H9 (cell line): ENCODE measurements around the gene ADGB. TPM values are rescaled to one million over a fixed set of nuclear protein-coding genes. Genes with fewer than 3 reads are reported as not detected.

ENCODE experiments used
- DNase-seq: peaks from one replicate; pipeline ENCODE4 v3.0.0-alpha.2; 2017
- H2AFZ ChIP-seq: one replicate; pipeline ENCODE4 v1.6.1; 2013; ENCODE audit warnings: mild to moderate bottlenecking, low read length, control low read depth, moderate library complexity
- H2AK5ac ChIP-seq: 2 replicates; pipeline ENCODE4 v1.6.1; 2013; ENCODE audit warnings: low read length, control low read depth, mixed read lengths; ENCODE audit not compliant: insufficient read length
- H2BK120ac ChIP-seq: one replicate; pipeline ENCODE4 v1.6.1; 2013; ENCODE audit warnings: low read depth, mild to moderate bottlenecking, low read length, control low read depth, inconsistent platforms; ENCODE audit not compliant: poor library complexity, severe bottlenecking
- H2BK12ac ChIP-seq: 2 replicates; pipeline ENCODE4 v1.6.1; 2013; ENCODE audit warnings: low read length, control low read depth, mixed read lengths, low read depth; ENCODE audit not compliant: insufficient read length
- H2BK15ac ChIP-seq: 2 replicates; pipeline ENCODE4 v1.6.1; 2013; ENCODE audit warnings: low read depth, low read length, control low read depth
- H2BK20ac ChIP-seq: one replicate; pipeline ENCODE4 v1.6.1; 2013; ENCODE audit warnings: low read depth, mild to moderate bottlenecking, low read length, control low read depth, inconsistent platforms; ENCODE audit not compliant: poor library complexity, severe bottlenecking
- H2BK5ac ChIP-seq: 2 replicates; pipeline ENCODE4 v1.6.1; 2013; ENCODE audit warnings: low read length, control low read depth, mixed read lengths; ENCODE audit not compliant: insufficient read length
- H3K14ac ChIP-seq: 2 replicates; pipeline ENCODE4 v1.6.1; 2013; ENCODE audit warnings: low read length, control low read depth; ENCODE audit not compliant: insufficient read depth
- H3K18ac ChIP-seq: 2 replicates; pipeline ENCODE4 v1.6.1; 2013; ENCODE audit warnings: low read depth, mild to moderate bottlenecking, mixed read lengths, low read length, control low read depth; ENCODE audit not compliant: insufficient read length
- H3K23ac ChIP-seq: 2 replicates; pipeline ENCODE4 v1.6.1; 2013; ENCODE audit warnings: low read length, control low read depth, mixed read lengths, low read depth; ENCODE audit not compliant: insufficient read length
- H3K23me2 ChIP-seq: 2 replicates; pipeline ENCODE4 v1.6.1; 2013; ENCODE audit warnings: low read depth, mild to moderate bottlenecking, mixed read lengths, low read length, control low read depth; ENCODE audit not compliant: insufficient read length, poor library complexity, severe bottlenecking
- H3K27ac ChIP-seq: 2 replicates; pipeline ENCODE4 v1.5.1; 2013; ENCODE audit warnings: low read length, control low read depth, mixed read lengths, low read depth; ENCODE audit not compliant: insufficient read length
- H3K27me3 ChIP-seq: 2 replicates; pipeline ENCODE4 v1.6.1; 2013; ENCODE audit warnings: low read length, control low read depth, inconsistent platforms; ENCODE audit not compliant: insufficient read depth
- H3K4ac ChIP-seq: 2 replicates; pipeline ENCODE4 v1.6.1; 2013; ENCODE audit warnings: low read depth, mild to moderate bottlenecking, control low read depth, inconsistent platforms, low read length, moderate library complexity
- H3K4me1 ChIP-seq: 2 replicates; pipeline ENCODE4 v1.6.1; 2013; ENCODE audit warnings: low read length, control low read depth, inconsistent platforms; ENCODE audit not compliant: insufficient read depth
- H3K4me2 ChIP-seq: 2 replicates; pipeline ENCODE4 v1.6.1; 2013; ENCODE audit warnings: low read length, control low read depth, mixed read lengths; ENCODE audit not compliant: insufficient read length, insufficient read depth
- H3K56ac ChIP-seq: 2 replicates; pipeline ENCODE4 v1.6.1; 2013; ENCODE audit warnings: low read depth, mild to moderate bottlenecking, mixed read lengths, low read length, control low read depth; ENCODE audit not compliant: insufficient read length
- H3K79me1 ChIP-seq: 2 replicates; pipeline ENCODE4 v1.6.1; 2013; ENCODE audit warnings: low read depth, mild to moderate bottlenecking, moderate library complexity, low read length, control low read depth, inconsistent platforms; ENCODE audit not compliant: insufficient read depth, poor library complexity, severe bottlenecking
- H3K79me2 ChIP-seq: 2 replicates; pipeline ENCODE4 v1.6.1; 2013; ENCODE audit warnings: low read length, control low read depth, inconsistent platforms; ENCODE audit not compliant: insufficient read depth
- H3K9ac ChIP-seq: 2 replicates; pipeline ENCODE4 v1.6.1; 2013; ENCODE audit warnings: low read length, control low read depth, mixed read lengths; ENCODE audit not compliant: insufficient read length; ENCODE audit errors: extremely low read depth
- H3K9me3 ChIP-seq: one replicate; pipeline ENCODE4 v1.6.1; 2013; ENCODE audit warnings: low read depth, low read length, inconsistent platforms; ENCODE audit not compliant: control insufficient read depth
- H3T11ph ChIP-seq: one replicate; pipeline ENCODE4 v1.6.1; 2013; ENCODE audit warnings: mild to moderate bottlenecking, low read length, control low read depth, inconsistent platforms
- H4K20me1 ChIP-seq: one replicate; pipeline ENCODE4 v1.6.1; 2013; ENCODE audit not compliant: control insufficient read depth, insufficient read length, insufficient read depth
- H4K5ac ChIP-seq: 2 replicates; pipeline ENCODE4 v1.6.1; 2013; ENCODE audit warnings: low read depth, mild to moderate bottlenecking, mixed read lengths, low read length, control low read depth; ENCODE audit not compliant: insufficient read length
- H4K8ac ChIP-seq: replicated peaks from 2 replicates; pipeline ENCODE4 v1.6.1; 2013; ENCODE audit warnings: low read length, control low read depth, mixed read lengths, low read depth; ENCODE audit not compliant: insufficient read length
- H4K91ac ChIP-seq: 2 replicates; pipeline ENCODE4 v1.6.1; 2013; ENCODE audit warnings: low read depth, mild to moderate bottlenecking, moderate library complexity, mixed read lengths, low read length, control low read depth; ENCODE audit not compliant: insufficient read length
- H3K27ac Mint-ChIP-seq, 3 experiments: 2 replicates in 2 of 3; 3 replicates in 1 of 3; pipeline ENCODE4 v1.8.0; 2020 to 2021; ENCODE audit warnings: mixed read lengths in 3 of 3, mild to moderate bottlenecking in 1 of 3, moderate library complexity in 1 of 3
- H3K27me3 Mint-ChIP-seq: 2 replicates; pipeline ENCODE4 v1.8.0; 2021; ENCODE audit warnings: low read depth, mild to moderate bottlenecking, moderate library complexity, mixed read lengths
- H3K36me3 Mint-ChIP-seq, 3 experiments: 2 replicates in 2 of 3; 3 replicates in 1 of 3; pipeline ENCODE4 v1.8.0; 2020 to 2021; ENCODE audit warnings: low read depth in 3 of 3, mixed read lengths in 3 of 3; ENCODE audit not compliant: insufficient read depth in 1 of 3
- H3K4me1 Mint-ChIP-seq, 2 experiments: 2 replicates each; pipeline ENCODE4 v1.8.0; 2020; ENCODE audit warnings: mixed read lengths in 2 of 2
- H3K4me3 Mint-ChIP-seq, 2 experiments: 2 replicates in 1 of 2; 3 replicates in 1 of 2; pipeline ENCODE4 v1.8.0; 2020 to 2021; ENCODE audit warnings: mild to moderate bottlenecking in 2 of 2, mixed read lengths in 2 of 2, moderate library complexity in 1 of 2
- H3K9me3 Mint-ChIP-seq, 2 experiments: 2 replicates in 1 of 2; 3 replicates in 1 of 2; pipeline ENCODE4 v1.8.0; 2020; ENCODE audit warnings: mild to moderate bottlenecking in 2 of 2, mixed read lengths in 2 of 2, moderate library complexity in 1 of 2
- CTCF ChIP-seq: fragments of 200-600 bp; sonication (generic); conservative IDR thresholded peaks from 3 replicates; pipeline ENCODE4 v1.8.0; 2021; ENCODE audit warnings: antibody characterized with exemption, mild to moderate bottlenecking
- WGBS: extraction: QIAGEN DNeasy Blood & Tissue Kit; methylation state at CpG from one replicate; pipeline ENCODE4 v1.1.7; 2013; ENCODE audit warnings: missing lambda C conversion rate, low lambda C conversion rate, mixed read lengths; ENCODE audit not compliant: insufficient read length; ENCODE audit errors: extremely low coverage; 5-methylcytosine and 5-hydroxymethylcytosine counted together
- total RNA-seq: library from RNA; stranded (reverse); gene quantifications from 2 replicates; pipeline ENCODE4 v1.2.1, GENCODE V29; 2021

ADGB gene
- total RNA-seq, 1 experiment from 2014 or later = not detected

GRCh38 chr6:146620655-146621054, 21.9 kb downstream of the ADGB start:
- Histone ChIP-seq H2BK120ac (no peak overlapping the region), H3K9ac (no peak overlapping the region), H2BK12ac (no peak overlapping the region), H4K5ac (no peak overlapping the region), H3K27me3 (no peaks in the 10 kb centered on the region), H3K4ac (no peak overlapping the region), H2AK5ac (no peak overlapping the region), H2BK5ac (no peak overlapping the region), H3K9me3 (no peaks in the 10 kb centered on the region), H3K4me2 (no peak overlapping the region), H3K4me1 (no peaks in the 10 kb centered on the region), H3K18ac (no peak overlapping the region), H4K8ac (no peak overlapping the region), H3K79me2 (no peaks in the 10 kb centered on the region), H2AFZ (no peak overlapping the region), H2BK15ac (no peak overlapping the region), H3K14ac (no peak overlapping the region), H2BK20ac (no peak overlapping the region), H3K23ac (no peak overlapping the region), H3K79me1 (no peaks in the 10 kb centered on the region), H4K20me1 (no peaks in the 10 kb centered on the region), H3T11ph (no peak overlapping the region), H3K23me2 (no peaks in the 10 kb centered on the region), H4K91ac (no peak overlapping the region), H3K56ac (no peak overlapping the region), H3K27ac (no peak overlapping the region)
- Mint-ChIP-seq H3K4me1 (no peaks in the 10 kb centered on the region), H3K4me3 (no peak overlapping the region), H3K9me3 (peaks cover 0 to 5% of the 10 kb centered on the region in 2 experiments; a peak in 3 of 5 replicates), H3K36me3 (no peaks in the 10 kb centered on the region; a peak in 1 of 7 replicates), H3K27me3 (no peaks in the 10 kb centered on the region), H3K27ac (no peak overlapping the region)
- DNase-seq = no peak
- WGBS = no CpG with 5 or more reads among the region's 2 CpGs
- no peak for TF ChIP-seq CTCF
